ENCODE data around the gene CAMSAP2. TPM values are rescaled to one million over a fixed set of nuclear protein-coding genes. Genes with fewer than 3 reads are reported as not detected.
"Not testable (repeated sequence)": the region's sequence is repeated elsewhere in the genome, so short reads cannot be mapped to it uniquely, and the experiment has no call there.

The CAMSAP2 gene
- total RNA-seq, 1 donor, result 55.7 TPM

GRCh38 chr1:200779326-200779725 lies 40.6 kb downstream of the CAMSAP2 start:
- TF ChIP-seq, protein P1, sequence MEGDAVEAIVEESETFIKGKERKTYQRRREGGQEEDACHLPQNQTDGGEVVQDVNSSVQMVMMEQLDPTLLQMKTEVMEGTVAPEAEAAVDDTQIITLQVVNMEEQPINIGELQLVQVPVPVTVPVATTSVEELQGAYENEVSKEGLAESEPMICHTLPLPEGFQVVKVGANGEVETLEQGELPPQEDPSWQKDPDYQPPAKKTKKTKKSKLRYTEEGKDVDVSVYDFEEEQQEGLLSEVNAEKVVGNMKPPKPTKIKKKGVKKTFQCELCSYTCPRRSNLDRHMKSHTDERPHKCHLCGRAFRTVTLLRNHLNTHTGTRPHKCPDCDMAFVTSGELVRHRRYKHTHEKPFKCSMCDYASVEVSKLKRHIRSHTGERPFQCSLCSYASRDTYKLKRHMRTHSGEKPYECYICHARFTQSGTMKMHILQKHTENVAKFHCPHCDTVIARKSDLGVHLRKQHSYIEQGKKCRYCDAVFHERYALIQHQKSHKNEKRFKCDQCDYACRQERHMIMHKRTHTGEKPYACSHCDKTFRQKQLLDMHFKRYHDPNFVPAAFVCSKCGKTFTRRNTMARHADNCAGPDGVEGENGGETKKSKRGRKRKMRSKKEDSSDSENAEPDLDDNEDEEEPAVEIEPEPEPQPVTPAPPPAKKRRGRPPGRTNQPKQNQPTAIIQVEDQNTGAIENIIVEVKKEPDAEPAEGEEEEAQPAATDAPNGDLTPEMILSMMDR (IDR thresholded peaks at IDR 0.05; ENCODE audit: insufficient read depth, low read depth, low read length), result no peak
- DNase-seq (ENCODE audit: low read depth), result no peak
- H3K4me3 ChIP-seq (ENCODE audit: low read depth, low read length), result no peak overlapping the region

GRCh38 chr1:200780545-200781369 lies 42.1 kb downstream of the CAMSAP2 start:
- DNase-seq (ENCODE audit: low read depth), result peak; percentile 67
- H3K4me3 ChIP-seq (ENCODE audit: low read depth, low read length), result peak overlapping the region; percentile 40
- TF ChIP-seq, protein P1 (IDR thresholded peaks at IDR 0.05; ENCODE audit: insufficient read depth, low read depth, low read length), result no peak

DNA sequence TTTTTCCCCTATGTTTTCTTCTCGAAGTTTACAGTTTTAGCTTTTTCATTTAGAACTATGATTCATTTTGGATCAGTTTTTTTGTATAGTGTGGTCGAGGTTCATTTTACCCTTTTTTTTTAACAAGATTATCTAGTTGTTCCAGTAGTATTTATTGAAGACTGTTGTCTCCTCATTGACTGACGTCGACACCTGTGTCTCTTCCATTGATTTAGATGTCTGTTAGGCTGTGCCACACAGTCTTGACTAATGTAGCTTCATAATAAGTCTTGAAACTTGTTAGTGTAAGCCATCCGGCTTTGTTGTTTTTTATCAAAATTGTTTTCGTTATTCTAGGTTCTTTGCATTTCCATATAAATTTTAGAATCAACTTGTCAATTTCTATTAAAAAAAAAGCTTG lies 45.2 kb downstream of the CAMSAP2 start:
- TF ChIP-seq, protein P1 (IDR thresholded peaks at IDR 0.05; ENCODE audit: insufficient read depth, low read depth, low read length), result no peak
- DNase-seq (ENCODE audit: low read depth), result no peak
- H3K4me3 ChIP-seq (ENCODE audit: low read depth, low read length), result no peak overlapping the region

DNA sequence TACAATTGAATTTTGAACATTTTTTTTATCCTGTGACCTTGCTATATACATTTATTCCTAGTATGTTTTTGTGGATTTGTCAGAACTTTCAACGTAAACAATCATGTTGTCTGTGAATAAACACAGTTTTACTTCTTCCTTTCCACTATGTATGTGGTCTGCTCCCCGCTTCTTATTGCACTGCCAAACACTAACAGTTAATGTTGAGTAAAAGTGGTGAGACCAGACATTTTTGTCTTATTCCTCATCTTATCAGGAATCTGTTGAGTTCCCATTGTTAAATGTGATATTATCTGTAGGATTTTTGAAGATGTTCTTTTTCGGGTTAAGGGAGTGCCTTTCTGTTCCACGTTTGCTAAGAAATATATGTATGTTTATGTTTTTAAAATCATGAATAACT lies 45.9 kb downstream of the CAMSAP2 start:
- peak; percentile 46 for DNase-seq (ENCODE audit: low read depth)
- H3K4me3 ChIP-seq (ENCODE audit: low read depth, low read length), result no peak overlapping the region
- TF ChIP-seq, protein P1 (IDR thresholded peaks at IDR 0.05; ENCODE audit: insufficient read depth, low read depth, low read length), result no peak

- no peak for DNase-seq (ENCODE audit: low read depth)
- TF ChIP-seq, protein P1 (IDR thresholded peaks at IDR 0.05; ENCODE audit: insufficient read depth, low read depth, low read length), result no peak
- H3K4me3 ChIP-seq (ENCODE audit: low read depth, low read length), result no peak overlapping the region
Measured at GRCh38 chr1:200786788-200787187, 48.1 kb downstream of the CAMSAP2 start.

GRCh38 chr1:200787896-200788387 lies 49.2 kb downstream of the CAMSAP2 start:
- TF ChIP-seq, protein P1 (IDR thresholded peaks at IDR 0.05; ENCODE audit: insufficient read depth, low read depth, low read length), result no peak
- no peak overlapping the region for H3K4me3 ChIP-seq (ENCODE audit: low read depth, low read length)
- DNase-seq (ENCODE audit: low read depth), result no peak

DNA sequence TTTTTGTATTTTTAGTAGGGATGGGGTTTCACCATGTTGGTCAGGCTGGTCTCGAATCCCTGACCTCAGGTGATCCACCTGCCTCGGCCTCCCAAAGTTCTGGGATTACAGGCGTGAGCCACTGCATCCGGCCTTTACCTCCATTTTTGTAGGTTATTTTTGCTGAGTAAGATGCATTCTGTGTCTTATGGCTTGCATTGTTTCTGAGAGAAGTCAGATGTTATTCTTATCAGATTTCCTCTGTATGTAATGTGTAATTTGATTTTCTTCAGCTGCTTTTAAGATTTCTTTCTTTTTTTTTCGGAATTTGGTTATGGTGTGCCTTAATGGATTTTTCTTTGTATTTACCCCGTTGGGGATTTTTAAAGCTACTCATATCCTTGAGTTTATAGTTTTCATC lies 52.3 kb downstream of the CAMSAP2 start:
- DNase-seq (ENCODE audit: low read depth); H3K4me3 ChIP-seq (ENCODE audit: low read depth, low read length): not testable (repeated sequence)
